NCI-H526 treated with DMSO at 0.1 percent for 48 hours (cell line): ENCODE measurements around the gene PLXNC1.
A peak's percentile ranks its signal among the peaks of the same experiment; 100 is the strongest.

Experiments
- DNase-seq: peaks from one replicate; lab custom pipeline; 2025; lab: John Stamatoyannopoulos, UW

PLXNC1 gene

DNA sequence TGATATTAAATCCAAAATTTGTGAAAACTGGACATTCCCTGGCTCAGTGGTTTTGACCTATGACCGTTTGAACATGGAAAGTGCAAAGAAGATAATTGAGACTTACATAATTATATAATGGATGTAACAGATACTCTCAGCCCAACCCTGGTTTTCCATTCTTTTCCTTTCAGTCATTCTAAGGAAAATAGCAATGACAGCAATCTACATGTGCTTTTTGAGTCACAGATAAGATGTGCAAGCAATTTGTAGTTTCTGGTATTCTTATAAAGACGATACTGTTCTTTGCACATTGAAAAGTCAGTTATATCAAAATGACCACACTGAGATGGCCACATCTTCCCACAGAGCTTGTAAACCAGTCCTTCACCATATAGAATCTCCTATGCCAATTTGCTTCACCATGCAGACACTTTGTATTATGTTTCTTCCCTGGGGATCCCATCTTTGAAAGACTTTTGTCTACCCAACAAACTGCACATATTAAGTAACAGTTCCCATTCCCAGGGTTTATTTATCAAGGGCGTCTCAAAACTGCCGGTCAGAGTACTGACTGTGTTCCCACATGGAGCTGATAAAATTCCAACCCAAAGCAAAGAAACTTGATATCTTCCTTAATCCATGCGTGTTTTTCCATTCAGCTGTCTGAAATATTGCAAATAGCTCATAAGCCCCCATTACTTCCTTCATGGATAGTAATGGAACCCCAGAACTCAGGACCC is 34.8 kb downstream of the PLXNC1 start:
- no peak for DNase-seq

DNA sequence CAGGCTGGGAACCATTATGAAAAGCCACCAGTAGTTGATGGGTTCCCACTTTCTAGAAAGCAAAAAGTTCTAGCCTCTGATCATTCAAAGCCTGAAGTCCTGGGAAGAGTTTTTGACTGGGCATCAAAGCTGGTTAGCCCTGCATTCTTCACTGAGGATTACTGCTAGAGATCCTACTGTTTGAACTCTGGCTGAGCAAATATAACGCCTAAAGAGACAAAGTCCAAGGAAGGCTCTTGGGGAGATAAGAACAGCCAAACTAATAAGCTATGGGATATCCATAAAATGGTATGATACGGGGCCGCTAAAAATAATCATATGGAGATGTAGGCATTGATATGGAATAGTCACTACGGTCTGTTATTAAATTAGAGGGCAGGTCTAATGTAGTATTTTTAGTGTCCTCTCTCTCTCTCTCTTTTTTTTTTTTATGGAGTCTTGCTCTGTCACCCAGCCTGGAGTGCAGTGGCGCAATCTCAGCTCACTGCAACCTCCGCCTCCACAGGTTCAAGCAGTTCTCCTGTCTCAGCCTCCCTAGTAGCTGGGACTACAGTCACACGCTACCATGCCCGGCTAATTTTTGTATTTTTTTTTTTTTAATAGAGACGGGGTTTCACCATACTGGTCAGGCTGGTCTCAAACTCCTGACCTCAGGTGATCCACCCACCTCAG is 35.5 kb downstream of the PLXNC1 start:
- no peak for DNase-seq

DNA sequence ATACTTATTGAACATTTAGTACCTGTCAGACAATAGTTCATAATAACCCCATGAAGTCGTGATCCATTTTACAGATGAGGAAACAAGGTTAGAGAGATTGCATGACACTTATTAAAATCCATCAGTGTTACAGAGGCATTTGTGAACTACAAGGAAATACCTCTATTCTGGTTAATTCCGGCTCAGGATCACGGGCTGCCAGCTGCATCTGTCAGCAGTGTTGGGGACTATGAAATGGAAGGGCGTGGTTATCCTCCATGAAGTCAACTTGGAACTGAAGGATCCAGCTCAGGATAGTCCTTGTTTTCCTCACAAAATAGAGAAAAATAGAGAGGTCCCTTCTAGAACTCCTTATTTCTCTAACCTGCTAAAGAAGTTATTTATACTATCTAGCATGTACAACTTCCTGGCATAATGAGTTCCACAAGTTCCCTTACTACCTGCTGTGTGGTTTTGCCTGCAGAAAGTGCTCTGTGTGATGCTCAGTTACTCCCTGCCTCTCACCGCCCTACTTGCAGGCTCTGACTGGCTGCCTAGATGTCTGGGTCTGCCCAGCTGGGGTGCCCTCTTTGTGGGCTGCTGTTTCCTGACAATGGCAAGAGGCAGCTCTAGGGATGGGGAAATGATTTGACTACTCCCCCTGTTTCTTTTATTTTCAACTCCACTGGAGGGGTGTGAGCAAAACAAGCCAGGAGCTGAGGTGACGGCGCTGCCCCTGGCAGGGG is 36.8 kb downstream of the PLXNC1 start:
- no peak for DNase-seq

DNA sequence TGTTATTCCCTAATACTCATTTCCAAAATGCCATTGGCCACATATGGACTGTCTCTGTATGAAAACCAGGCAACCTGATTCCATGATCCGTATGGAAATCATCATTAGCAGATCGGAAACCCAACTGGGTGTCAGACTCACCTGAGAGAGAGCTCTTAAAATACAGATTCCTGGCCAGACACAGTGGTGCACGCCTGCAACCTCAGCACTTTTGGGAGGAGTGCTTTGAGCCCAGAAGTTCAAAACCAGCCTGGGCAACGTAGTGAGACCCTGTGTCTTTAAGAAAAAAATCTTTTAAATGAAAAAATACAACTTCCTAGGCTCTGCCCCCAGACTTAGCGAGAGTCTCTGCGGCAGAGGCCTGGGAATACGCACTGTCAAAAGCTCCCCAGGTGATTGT is 37.4 kb downstream of the PLXNC1 start:
- no peak for DNase-seq

DNA sequence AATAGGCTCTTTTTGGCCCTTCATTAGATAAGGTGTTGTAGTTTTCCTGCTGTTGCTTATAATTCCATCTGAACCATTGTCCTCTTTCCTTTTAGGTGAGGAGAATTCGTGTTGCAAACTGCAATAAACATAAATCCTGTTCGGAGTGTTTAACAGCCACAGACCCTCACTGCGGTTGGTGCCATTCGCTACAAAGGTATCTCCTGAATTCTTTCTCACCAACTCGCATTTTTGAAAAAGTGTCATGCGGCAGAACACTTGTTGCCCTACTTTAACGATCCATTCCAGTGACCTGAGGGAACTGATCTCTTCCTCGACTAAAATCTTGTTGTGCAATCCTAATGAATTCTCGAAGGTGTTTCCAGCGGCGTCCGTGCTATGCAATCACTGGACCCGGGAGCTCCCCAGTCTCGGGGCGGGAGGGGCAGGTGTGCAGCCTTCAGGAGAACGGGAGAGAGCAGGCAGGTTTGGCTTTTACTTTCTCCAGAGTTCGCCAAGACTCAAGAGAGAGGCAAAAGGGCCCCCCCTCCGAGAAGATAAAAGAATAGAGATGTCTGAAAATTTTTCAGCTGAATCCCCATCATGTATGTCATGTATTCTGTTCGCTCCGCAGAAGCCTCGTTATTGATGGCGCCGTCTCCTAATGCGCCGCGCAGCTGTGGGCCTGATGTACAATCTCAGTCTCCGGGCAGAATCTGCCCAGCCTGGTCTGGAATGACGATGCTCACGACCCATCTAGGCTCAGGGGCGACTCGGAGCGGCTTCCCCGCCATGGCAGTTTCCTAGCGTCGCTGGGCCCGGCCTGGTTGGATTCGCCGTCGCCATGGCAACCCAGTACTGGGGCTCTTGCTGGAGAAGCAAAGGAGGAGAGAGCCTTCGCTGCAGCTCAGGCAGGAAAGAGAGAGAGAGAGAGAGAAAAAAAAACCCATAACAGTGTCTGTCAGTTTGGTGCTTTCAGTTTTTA is 38.2 kb downstream of the PLXNC1 start:
- peak; percentile 42 for DNase-seq

DNA sequence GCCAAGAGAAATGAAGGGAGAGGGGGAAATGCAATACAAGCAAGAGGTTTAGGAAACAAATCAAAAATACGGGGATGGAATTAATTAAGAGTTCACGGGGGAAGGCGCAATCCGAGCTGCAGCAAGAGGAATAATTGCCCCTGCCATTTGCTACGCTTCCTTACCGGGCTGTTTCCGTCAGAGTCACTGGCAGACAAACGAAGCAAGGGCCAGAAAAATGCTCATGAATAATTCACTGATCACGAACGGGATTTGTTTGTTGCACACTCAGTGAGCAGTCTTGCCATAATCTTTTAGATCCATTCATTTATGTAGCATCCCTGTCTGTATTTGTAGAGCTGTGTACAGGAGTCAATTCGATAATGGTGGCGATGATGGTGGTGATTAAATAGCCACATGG is 39.0 kb downstream of the PLXNC1 start:
- DNase-seq, result no peak

DNA sequence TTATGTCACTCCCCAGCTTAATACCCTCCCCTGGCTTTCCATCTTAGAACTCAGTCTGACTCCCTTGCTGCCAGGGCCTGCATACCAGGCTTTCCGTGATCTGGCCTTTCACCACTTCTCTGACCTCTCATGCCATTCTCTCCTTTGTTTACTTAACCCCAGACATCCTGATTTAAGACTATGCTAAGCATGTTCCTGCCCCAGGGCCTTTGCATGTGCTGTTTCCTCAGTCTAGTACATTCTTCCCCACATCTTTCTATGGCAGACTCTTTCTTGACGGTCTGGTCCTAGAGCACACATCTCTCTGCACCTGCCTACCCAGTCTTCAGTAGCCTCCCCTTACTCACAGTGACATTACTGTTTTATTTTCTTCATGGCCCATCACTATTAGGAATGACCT is 42.2 kb downstream of the PLXNC1 start:
- no peak for DNase-seq

DNA sequence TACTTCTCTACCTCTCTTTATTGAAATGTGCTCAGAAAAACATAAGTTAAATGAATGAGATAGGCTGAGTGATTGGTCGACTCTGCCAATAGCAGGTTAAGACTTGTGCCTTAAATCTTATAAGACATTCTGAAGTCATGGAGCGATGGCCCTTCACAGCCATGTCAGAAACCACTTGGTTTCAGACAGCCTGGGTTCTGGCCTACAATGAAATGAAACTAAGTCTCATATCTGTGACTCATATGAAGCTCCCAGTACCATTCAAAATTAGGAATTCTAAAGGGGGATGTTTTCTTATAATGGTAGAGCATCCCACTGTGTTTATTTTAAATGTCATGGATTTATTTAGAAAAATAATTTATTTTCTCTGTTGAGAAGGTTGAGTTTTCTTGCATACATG is 42.6 kb downstream of the PLXNC1 start:
- no peak for DNase-seq

DNA sequence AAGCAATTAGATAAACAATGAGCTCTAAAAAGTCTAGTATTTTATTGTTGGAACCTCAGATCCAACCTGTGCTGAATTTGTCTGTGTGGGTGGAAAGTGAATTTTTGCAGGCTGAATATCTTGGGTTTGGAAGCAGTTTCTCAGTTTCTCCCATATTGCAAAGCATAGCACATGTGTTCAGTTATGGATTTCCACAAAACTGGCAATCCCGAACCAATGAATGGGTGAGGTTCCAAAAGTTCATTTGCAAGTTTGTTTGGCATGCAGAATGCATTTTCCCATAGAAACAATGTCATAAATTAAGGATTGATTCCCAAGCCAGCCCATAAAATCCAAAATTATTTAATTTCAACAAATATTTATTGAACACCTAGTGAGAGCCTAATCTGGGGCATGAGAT is 43.4 kb downstream of the PLXNC1 start:
- no peak for DNase-seq

DNA sequence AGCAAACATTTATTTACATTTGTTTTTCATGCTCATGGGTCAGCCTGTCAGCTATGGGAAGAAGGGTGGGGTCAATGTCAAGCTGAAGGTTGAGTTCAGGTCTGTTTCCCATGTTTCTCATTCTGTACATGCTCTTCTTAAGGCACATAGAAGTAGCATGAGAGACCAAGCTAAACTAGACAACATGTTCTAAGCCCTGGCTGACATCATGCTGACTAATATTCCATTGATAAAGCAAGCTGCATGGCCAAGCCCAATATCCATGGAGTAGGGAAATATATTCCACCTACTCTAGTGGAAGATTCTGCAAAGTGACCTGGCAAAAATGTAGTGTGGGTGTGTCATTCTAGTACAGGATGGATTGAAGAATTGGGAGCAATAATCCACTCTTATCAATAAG is 44.1 kb downstream of the PLXNC1 start:
- DNase-seq, result no peak

DNA sequence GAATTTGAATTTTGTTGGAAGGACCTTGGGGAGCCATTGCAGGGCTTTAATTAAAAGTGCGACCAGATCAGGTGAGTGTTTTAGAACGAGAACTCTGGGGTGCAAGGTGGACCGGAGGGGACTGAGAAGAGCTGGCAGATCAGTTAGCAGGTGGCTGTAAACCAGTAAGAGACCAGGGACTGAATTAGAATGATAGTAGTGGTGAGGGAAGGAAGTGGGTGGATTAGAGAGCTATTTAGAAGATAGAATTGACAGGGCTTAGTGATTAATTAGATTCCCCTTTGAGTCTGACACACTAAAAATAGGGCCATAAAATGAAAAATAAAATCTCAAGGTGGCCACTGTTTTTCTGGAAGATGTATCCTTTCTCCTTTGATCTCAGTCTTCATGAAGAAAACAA is 44.8 kb downstream of the PLXNC1 start:
- no peak for DNase-seq

DNA sequence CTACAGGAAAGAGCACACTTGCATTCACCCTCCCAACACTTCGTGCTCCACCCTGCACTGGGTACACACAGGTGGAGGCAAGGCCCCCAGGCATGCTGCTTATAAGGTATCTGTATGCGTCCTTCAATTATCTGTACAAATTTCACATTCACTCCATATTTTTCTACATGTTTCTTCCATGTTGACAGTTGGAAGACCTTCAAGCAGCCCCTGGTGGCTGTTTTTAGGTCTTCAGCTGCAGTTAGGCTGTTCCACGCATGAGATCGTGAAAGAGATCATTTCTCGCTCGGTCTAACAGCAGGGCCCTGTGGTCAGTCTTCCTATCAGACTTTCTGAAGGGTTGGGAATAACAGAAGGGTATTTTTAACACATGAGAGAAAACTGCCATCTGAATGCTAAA is 47.1 kb downstream of the PLXNC1 start:
- no peak for DNase-seq

DNA sequence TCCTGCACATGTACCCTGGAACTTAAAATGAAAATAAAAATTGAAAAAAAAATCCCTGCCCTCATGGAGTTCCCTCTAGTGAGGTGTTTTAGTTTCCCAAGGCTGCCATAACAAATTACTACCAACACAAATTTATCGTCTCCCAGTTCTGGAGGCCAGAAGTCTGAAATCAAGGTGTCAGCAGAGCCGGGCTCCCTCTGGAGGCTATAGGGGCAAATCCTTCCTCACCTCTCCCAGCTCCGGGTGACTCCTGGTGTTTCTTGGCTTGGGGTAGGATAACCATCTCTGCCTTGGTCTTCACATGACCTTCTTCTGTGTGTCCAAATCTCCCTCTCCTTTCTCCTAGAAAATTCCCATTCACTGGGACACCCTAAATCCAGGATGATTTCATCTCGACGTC is 50.1 kb downstream of the PLXNC1 start:
- no peak for DNase-seq

DNA sequence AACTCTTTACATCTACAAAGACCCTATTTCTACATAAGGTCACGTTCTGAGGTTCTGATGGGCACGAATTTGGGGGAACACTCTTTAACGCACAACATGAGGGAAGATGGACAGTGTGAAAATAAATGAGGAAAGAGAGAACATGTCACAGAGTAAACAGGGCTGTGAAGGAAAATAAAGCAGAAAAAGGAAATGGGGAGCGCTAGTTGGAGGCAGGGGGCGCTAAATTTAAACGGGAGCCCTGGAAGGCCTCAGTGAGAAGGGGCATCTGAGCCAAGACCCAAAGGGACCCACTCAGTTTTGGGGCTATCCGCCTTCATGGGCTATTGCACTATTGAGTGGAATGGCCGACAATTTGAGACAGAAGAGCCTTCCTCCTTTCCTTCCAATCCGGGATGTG is 50.5 kb downstream of the PLXNC1 start:
- no peak for DNase-seq

DNA sequence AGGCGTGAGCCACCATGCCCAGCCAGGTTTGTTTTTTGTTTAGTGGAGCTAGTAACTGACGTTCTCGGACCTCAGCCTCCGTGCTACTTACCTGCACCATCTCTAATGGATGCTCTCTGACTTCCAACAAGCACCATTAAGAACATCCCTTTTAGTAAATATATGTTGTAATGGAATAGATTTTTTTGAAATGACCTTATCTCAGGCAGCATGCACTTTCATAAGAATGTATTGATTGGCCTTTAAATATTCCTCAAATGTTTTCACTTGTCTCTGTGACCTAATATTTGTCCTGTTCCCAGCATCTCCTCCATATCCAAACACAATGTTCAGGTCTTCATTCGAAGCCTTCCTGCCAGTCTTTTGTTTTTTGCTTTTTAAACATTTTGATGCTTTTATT is 51.7 kb downstream of the PLXNC1 start:
- no peak for DNase-seq

DNA sequence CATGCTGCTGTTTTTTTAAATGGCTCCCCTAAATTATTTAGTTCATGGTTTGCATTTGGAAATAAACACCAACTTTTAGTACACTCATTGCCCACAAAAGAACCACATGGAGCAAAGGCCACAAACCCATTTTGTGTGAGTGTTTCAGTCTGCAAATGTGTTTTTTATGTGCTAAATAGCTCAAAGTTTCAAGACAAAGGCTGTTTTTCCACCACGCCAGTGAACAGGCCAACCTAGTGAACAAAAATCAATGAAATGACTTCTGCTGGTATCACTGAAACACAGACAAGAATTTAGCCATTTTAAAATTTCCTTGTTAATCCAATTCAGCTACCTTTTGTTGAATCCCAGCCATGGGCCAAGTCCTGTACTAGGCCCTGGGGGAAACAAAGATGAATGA is 52.3 kb downstream of the PLXNC1 start:
- no peak for DNase-seq

DNA sequence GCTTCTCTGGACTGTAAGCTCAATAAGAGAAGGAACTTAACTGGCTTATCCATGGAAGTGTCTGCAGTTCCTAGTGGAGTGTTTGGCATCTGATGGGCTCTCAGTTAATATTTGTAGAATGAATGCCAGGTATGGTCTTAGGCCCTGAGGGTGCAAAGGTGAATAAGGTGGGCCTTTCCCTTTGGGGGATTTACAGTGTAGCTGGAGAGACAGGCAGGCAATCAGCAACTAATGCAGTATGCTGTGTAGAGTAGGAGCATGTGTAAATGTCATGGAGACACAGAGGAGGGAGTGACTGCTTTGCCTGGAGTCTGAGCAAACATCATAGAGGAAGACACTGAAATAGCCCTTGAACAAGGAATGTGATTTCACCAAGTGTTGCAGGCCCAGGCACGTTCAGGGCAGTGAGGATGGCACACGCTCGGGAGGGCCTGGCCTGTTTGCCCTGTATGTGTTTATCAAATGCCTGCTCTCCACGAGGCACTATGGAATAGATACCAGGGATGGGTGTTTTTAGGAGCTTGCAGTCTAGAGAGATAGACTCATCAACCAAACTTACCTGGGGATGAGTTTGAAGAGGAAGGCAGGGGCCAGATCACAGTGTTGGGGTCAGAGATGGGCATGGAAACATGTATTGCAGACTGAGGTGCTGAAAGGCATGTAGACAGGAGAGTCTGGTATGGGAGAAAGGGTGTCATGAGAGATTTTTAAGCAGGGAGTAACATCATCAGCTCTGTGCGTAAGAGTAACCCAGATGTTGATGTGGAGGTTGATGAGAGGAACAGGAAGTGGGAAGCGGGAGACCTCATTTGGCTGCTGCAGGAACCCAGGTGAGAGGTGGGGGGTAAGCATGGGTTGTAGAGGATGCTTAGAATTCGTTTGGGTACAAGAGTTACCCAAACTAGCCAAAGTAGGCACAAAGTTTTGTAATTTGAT is 54.1 kb downstream of the PLXNC1 start:
- peak; percentile 24 for DNase-seq

DNA sequence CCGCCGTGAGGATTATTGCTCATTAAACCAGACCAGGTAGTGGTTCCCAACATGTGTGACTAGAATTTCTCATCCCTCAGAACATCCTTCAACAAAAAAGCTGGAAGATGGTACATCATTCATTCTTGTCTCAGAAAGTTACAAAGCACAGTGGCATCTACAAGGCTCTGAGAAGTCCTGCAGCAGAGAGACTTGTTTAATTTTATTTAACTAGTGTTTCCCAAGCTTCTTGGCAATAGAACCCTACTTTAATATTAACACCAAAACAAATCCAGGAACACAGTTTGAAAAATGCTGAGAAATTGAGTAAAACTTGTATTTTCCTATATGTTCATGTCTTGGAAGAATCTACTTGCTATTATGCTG is 54.8 kb downstream of the PLXNC1 start:
- DNase-seq, result no peak

DNA sequence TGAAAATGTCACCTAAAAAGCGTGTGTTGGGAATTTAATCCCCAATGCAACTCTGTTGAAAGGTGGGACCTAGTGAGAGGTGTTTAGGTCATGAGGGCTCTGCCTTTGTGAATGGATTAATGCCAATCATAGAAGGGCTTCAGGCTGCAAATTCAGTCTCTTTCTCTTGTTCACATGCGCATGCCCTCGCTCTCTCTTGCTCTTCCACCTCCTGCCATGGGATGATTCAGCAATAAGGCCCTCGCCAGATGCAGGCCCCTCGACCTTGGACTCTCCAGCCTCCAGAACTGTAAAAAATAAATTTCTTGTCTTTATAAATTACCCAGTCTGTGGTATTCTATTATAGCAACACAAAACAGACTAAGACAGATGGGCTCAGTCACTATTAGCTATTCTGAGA is 55.4 kb downstream of the PLXNC1 start:
- no peak for DNase-seq

DNA sequence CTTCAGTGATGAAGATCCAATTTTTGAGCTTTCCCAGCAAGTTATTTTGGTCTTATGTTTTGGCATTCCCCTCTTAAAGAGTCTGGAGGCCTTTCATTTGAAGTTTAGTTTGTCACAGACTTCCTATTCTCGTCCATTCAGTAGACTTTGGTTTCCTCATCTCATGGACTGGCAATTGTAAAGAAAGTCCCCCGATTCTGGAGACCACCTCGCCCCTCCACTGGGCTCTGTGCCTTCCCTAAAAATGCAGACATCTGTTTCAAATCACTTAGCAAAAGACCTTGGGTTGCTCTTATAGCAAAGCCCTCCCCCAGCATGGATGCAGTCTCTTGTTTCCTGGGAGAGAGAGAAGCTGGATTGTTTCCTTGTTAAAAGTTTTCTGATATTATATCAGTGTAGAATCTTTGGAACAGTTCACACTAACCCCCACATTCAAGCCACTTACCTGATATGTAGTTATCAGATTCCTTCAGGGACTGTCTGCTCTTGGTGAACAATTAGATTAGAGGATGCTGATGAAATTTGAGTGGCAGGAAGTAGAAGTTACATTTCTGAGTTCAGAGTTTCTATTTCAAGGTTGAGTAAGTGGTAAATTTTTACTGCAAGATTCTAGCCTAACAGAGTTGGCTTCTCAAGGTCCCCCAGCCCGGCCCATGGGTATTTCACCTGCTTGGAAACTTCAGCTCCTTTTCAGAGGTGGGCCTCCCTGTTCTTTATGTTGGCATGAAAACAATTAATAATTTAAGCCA is 56.3 kb downstream of the PLXNC1 start:
- DNase-seq, result no peak
